NT2/D1 (cell line): ENCODE results near the gene KATNB1.

Experiments
- SUZ12 ChIP-seq: IDR thresholded peaks from 2 replicates; pipeline ENCODE4 v1.6.1; 2011; ENCODE audit not compliant: insufficient read length, insufficient read depth; ENCODE audit errors: extremely low read depth
- YY1 ChIP-seq: IDR thresholded peaks from 2 replicates; pipeline ENCODE4 v1.6.1; 2011; ENCODE audit not compliant: insufficient read length, insufficient read depth
- ZNF274 ChIP-seq: IDR thresholded peaks from 2 replicates; pipeline ENCODE4 v1.6.1; 2011; ENCODE audit warnings: mild to moderate bottlenecking, low read depth, low read length

GRCh38 chr16:57703416-57704010 lies 32.1 kb upstream of the KATNB1 start:
- TF ChIP-seq SUZ12 (no peak), YY1 (no peak), ZNF274 (no peak)
